KMS-11 (cell line): Measurements from ENCODE around the gene CLTC.

Experiments
- H2AFZ ChIP-seq: fragments of 200-600 bp; sonication (generic); 2 replicates; pipeline ENCODE4 v1.6.1; 2016; ENCODE audit warnings: antibody characterized with exemption, mixed run types, low read depth
- H3K27ac ChIP-seq: fragments of 200-600 bp; sonication (generic); 2 replicates; pipeline ENCODE4 v1.6.1; 2016; ENCODE audit warnings: mild to moderate bottlenecking, mixed run types
- H3K27me3 ChIP-seq: fragments of 200-600 bp; sonication (generic); 2 replicates; pipeline ENCODE4 v1.6.1; 2017; ENCODE audit warnings: mild to moderate bottlenecking, low read depth, mixed run types, moderate library complexity; ENCODE audit not compliant: insufficient read depth
- H3K36me3 ChIP-seq: fragments of 200-600 bp; sonication (generic); 2 replicates; pipeline ENCODE4 v1.6.1; 2017; ENCODE audit warnings: mild to moderate bottlenecking, mixed run types; ENCODE audit not compliant: insufficient read depth
- H3K4me1 ChIP-seq: fragments of 200-600 bp; sonication (generic); 2 replicates; pipeline ENCODE4 v1.6.1; 2016; ENCODE audit warnings: mild to moderate bottlenecking, low read depth, mixed run types; ENCODE audit not compliant: poor library complexity, severe bottlenecking
- H3K4me2 ChIP-seq: fragments of 200-600 bp; sonication (generic); 2 replicates; pipeline ENCODE4 v1.7.0; 2016; ENCODE audit warnings: mild to moderate bottlenecking, mixed run types
- H3K4me3 ChIP-seq: fragments of 200-600 bp; sonication (generic); IDR thresholded peaks from 2 replicates; pipeline ENCODE4 v1.6.1; 2017; ENCODE audit warnings: low read depth, low read length, mixed read lengths; ENCODE audit not compliant: insufficient read depth
- H3K79me2 ChIP-seq: fragments of 200-600 bp; sonication (generic); 2 replicates; pipeline ENCODE4 v1.6.1; 2016; ENCODE audit warnings: low read depth, mixed run types; ENCODE audit not compliant: insufficient read depth
- H3K9ac ChIP-seq: fragments of 200-600 bp; sonication (generic); 2 replicates; pipeline ENCODE4 v1.6.1; 2016; ENCODE audit warnings: mild to moderate bottlenecking, mixed run types
- H4K20me1 ChIP-seq: fragments of 200-600 bp; sonication (generic); 2 replicates; pipeline ENCODE4 v1.6.1; 2016; ENCODE audit warnings: mild to moderate bottlenecking, mixed run types; ENCODE audit not compliant: insufficient read depth
- TF ChIP-seq, protein P1 (sequence below): fragments of 200-600 bp; sonication (generic); conservative IDR thresholded peaks from 2 replicates; pipeline ENCODE4 v1.6.1; 2017; ENCODE audit warnings: low read depth, mild to moderate bottlenecking, antibody characterized with exemption, low read length, moderate library complexity, mixed read lengths

CLTC gene

DNA sequence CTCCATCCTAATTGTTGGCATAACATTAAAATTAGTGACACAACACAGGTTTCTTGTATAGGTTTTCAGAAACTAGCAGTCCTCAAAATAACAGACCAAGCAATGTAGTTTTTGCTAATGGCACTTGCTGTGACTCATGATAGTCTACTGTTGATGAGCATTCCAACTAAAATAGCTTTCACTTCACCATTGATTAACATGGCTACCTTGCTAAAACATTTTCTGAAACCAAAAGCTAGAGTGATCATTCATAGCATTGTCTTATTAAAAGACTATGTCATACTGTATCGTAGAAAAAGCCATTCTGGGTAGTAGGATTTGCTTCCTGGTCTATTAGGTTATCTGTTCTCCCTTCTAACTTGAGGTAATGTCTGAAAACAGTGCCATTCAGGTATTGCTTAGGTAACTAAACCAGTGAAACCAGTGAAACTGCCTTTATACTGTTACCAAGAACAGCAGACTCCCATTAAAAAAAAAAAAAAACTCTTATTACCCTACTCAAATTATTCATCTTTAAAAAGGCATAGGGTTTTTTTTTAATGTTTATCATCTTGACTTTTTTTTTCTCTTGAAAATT, 2.5 kb upstream of the CLTC start:
- Histone ChIP-seq H3K27me3 (no peaks in the 10 kb centered on the region), H3K36me3 (no peaks in the 10 kb centered on the region), H3K9ac (no peak overlapping the region), H3K4me2 (peak overlapping the region; percentile 58), H3K27ac (peak overlapping the region; percentile 94; the same call in 1 of the 2 replicates), H3K4me1 (peaks cover 35% of the 10 kb centered on the region), H4K20me1 (peaks cover 15% of the 10 kb centered on the region), H3K79me2 (peaks cover 32% of the 10 kb centered on the region), H2AFZ (no peak overlapping the region), H3K4me3 (no peak overlapping the region)
- TF ChIP-seq, protein P1, sequence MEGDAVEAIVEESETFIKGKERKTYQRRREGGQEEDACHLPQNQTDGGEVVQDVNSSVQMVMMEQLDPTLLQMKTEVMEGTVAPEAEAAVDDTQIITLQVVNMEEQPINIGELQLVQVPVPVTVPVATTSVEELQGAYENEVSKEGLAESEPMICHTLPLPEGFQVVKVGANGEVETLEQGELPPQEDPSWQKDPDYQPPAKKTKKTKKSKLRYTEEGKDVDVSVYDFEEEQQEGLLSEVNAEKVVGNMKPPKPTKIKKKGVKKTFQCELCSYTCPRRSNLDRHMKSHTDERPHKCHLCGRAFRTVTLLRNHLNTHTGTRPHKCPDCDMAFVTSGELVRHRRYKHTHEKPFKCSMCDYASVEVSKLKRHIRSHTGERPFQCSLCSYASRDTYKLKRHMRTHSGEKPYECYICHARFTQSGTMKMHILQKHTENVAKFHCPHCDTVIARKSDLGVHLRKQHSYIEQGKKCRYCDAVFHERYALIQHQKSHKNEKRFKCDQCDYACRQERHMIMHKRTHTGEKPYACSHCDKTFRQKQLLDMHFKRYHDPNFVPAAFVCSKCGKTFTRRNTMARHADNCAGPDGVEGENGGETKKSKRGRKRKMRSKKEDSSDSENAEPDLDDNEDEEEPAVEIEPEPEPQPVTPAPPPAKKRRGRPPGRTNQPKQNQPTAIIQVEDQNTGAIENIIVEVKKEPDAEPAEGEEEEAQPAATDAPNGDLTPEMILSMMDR, result no peak

DNA sequence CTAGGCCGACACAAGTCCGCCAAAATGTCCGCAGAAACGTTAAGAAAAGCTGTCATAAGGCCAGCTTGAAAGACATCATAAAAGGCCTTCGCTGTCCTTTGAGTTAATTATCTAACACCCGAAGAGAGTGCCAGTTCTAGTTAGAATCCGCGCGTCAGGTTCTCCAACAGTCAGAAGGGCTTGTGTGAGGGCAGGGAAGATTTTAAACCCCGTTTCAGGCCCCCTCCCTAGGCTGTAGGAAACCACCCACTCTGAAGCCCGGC, 729 bp upstream of the CLTC start:
- Histone ChIP-seq H2AFZ (peak overlapping the region; percentile 50), H3K27me3 (no peaks in the 10 kb centered on the region), H3K27ac (peak overlapping the region; percentile 94)

DNA sequence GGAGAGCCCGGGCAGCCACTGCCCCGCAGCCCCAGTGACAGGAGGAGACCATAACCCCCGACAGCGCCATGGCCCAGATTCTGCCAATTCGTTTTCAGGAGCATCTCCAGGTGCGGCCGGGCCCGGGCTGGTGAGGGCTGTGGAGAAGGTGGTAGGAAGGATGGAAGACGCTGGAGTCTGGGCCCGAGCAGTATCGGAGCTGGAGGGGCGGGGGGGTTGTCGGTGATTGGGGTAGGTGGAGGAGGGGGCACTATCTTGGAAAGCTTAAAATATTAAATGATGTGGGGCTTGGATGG, 317 bp downstream of the CLTC start:
- Histone ChIP-seq H3K79me2 (peaks cover 60% of the 10 kb centered on the region), H3K27ac (peak overlapping the region; percentile 94), H4K20me1 (peaks cover 37% of the 10 kb centered on the region), H3K4me3 (no peak overlapping the region), H3K4me2 (peak overlapping the region; percentile 55), H3K9ac (peak overlapping the region; percentile 93), H3K27me3 (no peaks in the 10 kb centered on the region), H2AFZ (peak overlapping the region; percentile 50), H3K36me3 (no peaks in the 10 kb centered on the region), H3K4me1 (peaks cover 57% of the 10 kb centered on the region)
- TF ChIP-seq, protein P1, result no peak

More for the DNA sequence above, 729 bp upstream of the CLTC start:
- Histone ChIP-seq H3K79me2 (peaks cover 49% of the 10 kb centered on the region), H3K4me2 (peak overlapping the region; percentile 58), H3K4me1 (peaks cover 51% of the 10 kb centered on the region), H3K4me3 (no peak overlapping the region), H3K36me3 (no peaks in the 10 kb centered on the region), H4K20me1 (peaks cover 33% of the 10 kb centered on the region), H3K9ac (peak overlapping the region; percentile 93)
- TF ChIP-seq, protein P1, result no peak

DNA sequence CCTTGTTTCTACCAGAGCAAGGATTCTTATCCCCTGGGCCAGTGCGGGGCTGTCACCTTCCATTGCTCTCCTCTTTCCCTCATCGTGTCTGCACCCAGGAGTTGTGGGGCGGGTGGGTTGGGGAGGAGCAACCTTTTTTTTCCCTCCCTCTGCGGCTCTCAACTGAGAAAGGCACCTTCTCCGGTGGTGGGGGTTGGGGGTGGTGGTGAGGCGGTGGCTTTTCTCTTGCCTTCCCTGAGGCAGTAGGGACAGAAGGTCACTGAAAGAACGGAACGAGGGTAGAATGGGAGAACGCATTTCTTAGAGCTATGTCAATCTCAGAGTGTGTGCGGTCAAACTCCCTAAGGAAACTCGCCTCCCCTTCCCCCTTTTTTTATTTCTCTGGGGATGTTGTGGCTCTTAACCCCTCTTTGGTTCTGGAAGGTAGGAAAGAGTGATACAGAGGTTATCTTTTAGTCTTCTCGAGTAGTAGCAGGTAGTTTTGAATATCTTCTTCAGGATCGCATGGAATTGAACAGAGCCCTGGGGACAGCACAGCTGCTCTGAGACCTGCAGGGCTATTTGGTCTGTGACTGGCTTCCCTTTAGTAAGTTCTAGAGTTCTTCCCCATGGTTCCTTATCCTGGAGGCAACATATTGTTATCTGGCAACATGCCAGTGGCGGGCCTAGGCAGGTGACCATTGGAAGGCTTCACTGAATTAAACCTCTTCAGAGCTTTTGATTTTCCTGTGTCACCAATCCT, 994 bp downstream of the CLTC start:
- peak overlapping the region; percentile 94; the same call in 1 of the 2 replicates for H3K27ac ChIP-seq
- H3K4me1 ChIP-seq, result peaks cover 63% of the 10 kb centered on the region
- H3K79me2 ChIP-seq, result peaks cover 66% of the 10 kb centered on the region
- H2AFZ ChIP-seq, result no peak overlapping the region
- H4K20me1 ChIP-seq, result peaks cover 44% of the 10 kb centered on the region
- peak overlapping the region; percentile 88 for H3K4me2 ChIP-seq
- H3K27me3 ChIP-seq, result no peaks in the 10 kb centered on the region
- no peaks in the 10 kb centered on the region for H3K36me3 ChIP-seq
- peak overlapping the region; percentile 93; the same call in 1 of the 2 replicates for H3K9ac ChIP-seq
- TF ChIP-seq, protein P1, result no peak
- H3K4me3 ChIP-seq, result no peak overlapping the region
